HEK293 (cell line): ENCODE data around the gene PADI2.

Experiments used
- CTCF ChIA-PET: fragments of 350-600 bp; formaldehyde crosslinking; extraction: SDS; loops from one replicate; lab custom pipeline; 2021; ENCODE audit warnings: antibody characterized with exemption; lab: Yijun Ruan, JAX
- POLR2A ChIA-PET: fragments of 300-600 bp; formaldehyde crosslinking; extraction: SDS; loops from one replicate; lab custom pipeline; 2020; ENCODE audit warnings: antibody characterized with exemption, inconsistent platforms; lab: Yijun Ruan, JAX
- H3K27ac ChIP-seq: fragments of 200-500 bp; sonication (Bioruptor generic); 2 replicates; pipeline ENCODE4 v1.5.1; 2014; ENCODE audit warnings: low read depth, low read length, control low read depth, inconsistent platforms; ENCODE audit errors: extremely low read depth
- H3K36me3 ChIP-seq, 2 experiments: fragments of 200-500 bp in 1 of 2; sonication (Bioruptor generic) in 1 of 2; 1 replicate in 1 of 2; 2 replicates in 1 of 2; pipeline ENCODE4 v1.5.1; 2014 to 2017; ENCODE audit warnings: inconsistent platforms in 2 of 2, low read length in 2 of 2; ENCODE audit not compliant: control insufficient read depth in 2 of 2, insufficient read depth in 1 of 2
- H3K4me1 ChIP-seq: fragments of 200-500 bp; sonication (Bioruptor generic); 2 replicates; pipeline ENCODE4 v1.5.1; 2014; ENCODE audit warnings: mild to moderate bottlenecking, low read length, inconsistent platforms; ENCODE audit not compliant: control insufficient read depth, insufficient read depth
- H3K4me3 ChIP-seq: 2 replicates; pipeline ENCODE4 v1.5.1; 2011; ENCODE audit warnings: low read depth, mild to moderate bottlenecking, control low read depth, low read length, moderate library complexity
- H3K9me3 ChIP-seq: fragments of 200-500 bp; sonication (Bioruptor generic); 2 replicates; pipeline ENCODE4 v1.5.1; 2014; ENCODE audit warnings: low read depth, low read length, inconsistent platforms; ENCODE audit not compliant: control insufficient read depth, insufficient read depth
- BCL6B ChIP-seq: fragments of 450-650 bp; formaldehyde crosslinking; IDR thresholded peaks from 2 replicates; pipeline ENCODE4 v1.5.1; 2017; ENCODE audit warnings: missing biosample characterization, missing genetic modification characterization
- FEZF1 ChIP-seq: fragments of 450-650 bp; formaldehyde crosslinking; IDR thresholded peaks from 2 replicates; pipeline ENCODE4 v1.5.1; 2016; ENCODE audit warnings: missing biosample characterization, missing genetic modification characterization
- GLIS2 ChIP-seq: fragments of 450-650 bp; formaldehyde crosslinking; IDR thresholded peaks from 2 replicates; pipeline ENCODE4 v1.5.1; 2016; ENCODE audit warnings: missing biosample characterization, missing genetic modification characterization
- HIC1 ChIP-seq: fragments of 450-650 bp; formaldehyde crosslinking; IDR thresholded peaks from 2 replicates; pipeline ENCODE4 v1.5.1; 2016; ENCODE audit warnings: missing biosample characterization, missing genetic modification characterization
- IKZF3 ChIP-seq: fragments of 450-650 bp; IDR thresholded peaks from 2 replicates; pipeline ENCODE4 v1.5.0; 2018; ENCODE audit warnings: missing biosample characterization, mild to moderate bottlenecking, missing genetic modification characterization, moderate library complexity
- MYNN ChIP-seq: fragments of 450-650 bp; formaldehyde crosslinking; IDR thresholded peaks from 2 replicates; pipeline ENCODE4 v1.5.1; 2016; ENCODE audit warnings: missing biosample characterization, missing genetic modification characterization, borderline replicate concordance
- OVOL3 ChIP-seq: fragments of 450-650 bp; formaldehyde crosslinking; IDR thresholded peaks from 2 replicates; pipeline ENCODE4 v1.5.1; 2016; ENCODE audit warnings: missing biosample characterization, missing genetic modification characterization
- PATZ1 ChIP-seq: fragments of 450-650 bp; formaldehyde crosslinking; IDR thresholded peaks from 2 replicates; pipeline ENCODE4 v1.5.1; 2016; ENCODE audit warnings: missing biosample characterization, missing genetic modification characterization
- REST ChIP-seq: fragments of 450-650 bp; formaldehyde crosslinking; IDR thresholded peaks from 2 replicates; pipeline ENCODE4 v1.5.1; 2016; ENCODE audit warnings: missing biosample characterization, missing genetic modification characterization
- SETDB1 ChIP-seq: IDR thresholded peaks from one replicate; pipeline ENCODE4 v1.6.1; 2017; ENCODE audit warnings: mild to moderate bottlenecking, low read length, moderate library complexity, mixed read lengths; ENCODE audit not compliant: insufficient read length
- SP2 ChIP-seq: fragments of 450-650 bp; formaldehyde crosslinking; IDR thresholded peaks from 2 replicates; pipeline ENCODE4 v1.5.1; 2016; ENCODE audit warnings: missing biosample characterization, missing genetic modification characterization
- TRIM28 ChIP-seq: IDR thresholded peaks from 2 replicates; pipeline ENCODE4 v1.6.1; 2011; ENCODE audit warnings: low read length, control low read depth, borderline replicate concordance
- ZBTB6 ChIP-seq: fragments of 450-650 bp; formaldehyde crosslinking; IDR thresholded peaks from 2 replicates; pipeline ENCODE4 v1.5.1; 2017; ENCODE audit warnings: missing biosample characterization, missing genetic modification characterization
- ZBTB7A ChIP-seq: fragments of 450-650 bp; formaldehyde crosslinking; IDR thresholded peaks from 2 replicates; pipeline ENCODE4 v1.5.1; 2016; ENCODE audit warnings: low read depth, missing biosample characterization, missing genetic modification characterization
- ZBTB8A ChIP-seq: fragments of 450-650 bp; formaldehyde crosslinking; IDR thresholded peaks from 2 replicates; pipeline ENCODE4 v1.5.1; 2016; ENCODE audit warnings: missing biosample characterization, missing genetic modification characterization
- ZIC2 ChIP-seq: fragments of 450-650 bp; formaldehyde crosslinking; IDR thresholded peaks from 2 replicates; pipeline ENCODE4 v1.5.1; 2016; ENCODE audit warnings: missing biosample characterization, missing genetic modification characterization
- ZNF114 ChIP-seq: fragments of 450-650 bp; formaldehyde crosslinking; IDR thresholded peaks from 2 replicates; pipeline ENCODE4 v1.5.0; 2017; ENCODE audit warnings: missing biosample characterization, missing genetic modification characterization
- ZNF341 ChIP-seq: fragments of 450-650 bp; formaldehyde crosslinking; IDR thresholded peaks from 2 replicates; pipeline ENCODE4; 2016; ENCODE audit warnings: low read depth, missing biosample characterization, missing genetic modification characterization
- ZNF37A ChIP-seq: fragments of 450-650 bp; IDR thresholded peaks from 2 replicates; pipeline ENCODE4 v1.5.1; 2018; ENCODE audit warnings: missing biosample characterization, missing genetic modification characterization
- ZNF391 ChIP-seq: fragments of 450-650 bp; formaldehyde crosslinking; IDR thresholded peaks from 2 replicates; pipeline ENCODE4 v1.5.1; 2016; ENCODE audit warnings: low read depth, missing biosample characterization, missing genetic modification characterization, borderline replicate concordance
- ZNF426 ChIP-seq: fragments of 450-650 bp; formaldehyde crosslinking; IDR thresholded peaks from 2 replicates; pipeline ENCODE4 v1.5.1; 2017; ENCODE audit warnings: missing biosample characterization, missing genetic modification characterization, mild to moderate bottlenecking, inconsistent platforms, moderate library complexity
- ZNF514 ChIP-seq: fragments of 450-650 bp; formaldehyde crosslinking; IDR thresholded peaks from 2 replicates; pipeline ENCODE4 v1.5.1; 2016; ENCODE audit warnings: missing biosample characterization, missing genetic modification characterization
- ZNF549 ChIP-seq: fragments of 450-650 bp; IDR thresholded peaks from 2 replicates; pipeline ENCODE4 v1.5.1; 2018; ENCODE audit warnings: missing biosample characterization, missing genetic modification characterization, mild to moderate bottlenecking, inconsistent platforms, moderate library complexity
- ZNF624 ChIP-seq: fragments of 450-650 bp; formaldehyde crosslinking; IDR thresholded peaks from 2 replicates; pipeline ENCODE4 v1.5.1; 2017; ENCODE audit warnings: missing biosample characterization, missing genetic modification characterization
- ZNF658 ChIP-seq: fragments of 450-650 bp; formaldehyde crosslinking; IDR thresholded peaks from 2 replicates; pipeline ENCODE4; 2016; ENCODE audit warnings: missing biosample characterization, missing genetic modification characterization

Gene PADI2

GRCh38 chr1:17108786-17109185 is 10.5 kb downstream of the PADI2 start (continued):
- TF ChIP-seq ZNF391 (tag by site-specific recombination) (no peak), REST (tag by site-specific recombination) (no peak), TRIM28 (no peak), PATZ1 (tag by site-specific recombination) (no peak), ZNF37A (no peak), GLIS2 (tag by site-specific recombination) (no peak)

- POLR2A ChIA-PET, result no interaction called here
- TF ChIP-seq FEZF1 (tag by site-specific recombination) (no peak), ZNF341 (tag by site-specific recombination) (no peak), MYNN (tag by site-specific recombination) (no peak), HIC1 (no peak), ZNF426 (no peak)
- Histone ChIP-seq H3K4me1 (no peaks in the 10 kb centered on the region; the same call in 1 of the 2 replicates), H3K9me3 (no peaks in the 10 kb centered on the region), H3K36me3 (no peaks in the 10 kb centered on the region), H3K4me3 (no peak overlapping the region), H3K27ac (no peak overlapping the region)
- CTCF ChIA-PET, result no interaction called here
These were observed 10.9 kb downstream of the PADI2 start for GRCh38 chr1:17108360-17108759.

- Histone ChIP-seq H3K4me1 (no peaks in the 10 kb centered on the region; the same call in 1 of the 2 replicates), H3K9me3 (no peaks in the 10 kb centered on the region), H3K36me3 (no peaks in the 10 kb centered on the region), H3K27ac (no peak overlapping the region), H3K4me3 (no peak overlapping the region)
- ChIA-PET CTCF (interaction anchor here (0.6 to 1.1 kb wide), 2 partner anchors 8 to 91 kb away, joined by 3 to 7 read pairs; no protein-coding TSS in a partner anchor), POLR2A (no interaction called here)
- TF ChIP-seq ZBTB6 (tag by site-specific recombination) (no peak), ZNF624 (tag by site-specific recombination) (no peak), ZNF549 (no peak), SETDB1 (no peak), ZNF341 (tag by site-specific recombination) (no peak), ZIC2 (no peak), ZNF114 (tag by site-specific recombination) (no peak), BCL6B (tag by site-specific recombination) (no peak), ZNF514 (tag by site-specific recombination) (no peak), ZBTB7A (tag by site-specific recombination) (no peak), SP2 (tag by site-specific recombination) (no peak), IKZF3 (tag by site-specific recombination) (no peak), ZNF658 (no peak), ZBTB8A (tag by site-specific recombination) (no peak), OVOL3 (no peak)
These were observed 14.5 kb downstream of the PADI2 start for GRCh38 chr1:17104782-17105181.
